HL-60 (cell line): ENCODE results near the gene PPP6R3.

Experiments
- DNase-seq, 2 experiments: peaks; one replicate each; pipeline ENCODE4 v3.0.0-alpha.2; 2010 to 2020; ENCODE audit warnings: low read depth in 1 of 2, low spot score in 1 of 2
- H3K27ac ChIP-seq: fragments of 250-450 bp; sonication (Bioruptor Pico); replicated peaks from 2 replicates; pipeline ENCODE4 v1.5.1; 2020; ENCODE audit warnings: mild to moderate bottlenecking, moderate library complexity
- H3K27me3 ChIP-seq: fragments of 250-450 bp; sonication (Bioruptor Pico); 2 replicates; pipeline ENCODE4 v1.5.1; 2021; ENCODE audit warnings: mild to moderate bottlenecking, moderate library complexity; ENCODE audit not compliant: insufficient read depth, poor library complexity, severe bottlenecking
- H3K4me3 ChIP-seq: replicated peaks from 2 replicates; pipeline ENCODE4 v1.5.1; 2011; ENCODE audit warnings: mild to moderate bottlenecking, control low read depth, low read length; ENCODE audit not compliant: insufficient read depth
- CTCF ChIP-seq: IDR thresholded peaks from one replicate; pipeline ENCODE4 v1.5.1; 2011; ENCODE audit warnings: low read length, control low read depth, inconsistent platforms; ENCODE audit not compliant: insufficient read depth
- GABPA ChIP-seq: IDR thresholded peaks from 2 replicates; pipeline ENCODE4 v1.6.1; 2012; ENCODE audit warnings: low read depth
- POLR2AphosphoS5 ChIP-seq: IDR thresholded peaks from 2 replicates; pipeline ENCODE4 v1.6.1; 2012; ENCODE audit warnings: low read depth
- REST ChIP-seq: IDR thresholded peaks from 2 replicates; pipeline ENCODE4 v1.6.1; 2012; ENCODE audit warnings: low read depth; ENCODE audit not compliant: insufficient replicate concordance
- SPI1 ChIP-seq: IDR thresholded peaks from 2 replicates; pipeline ENCODE4 v1.6.1; 2012; ENCODE audit warnings: low read depth, mild to moderate bottlenecking, borderline replicate concordance

PPP6R3 gene

GRCh38 chr11:68545796-68546195, 85.2 kb downstream of the PPP6R3 start:
- Histone ChIP-seq H3K27me3 (no peaks in the 10 kb centered on the region), H3K4me3 (no peak overlapping the region), H3K27ac (peak overlapping the region; percentile 24; the same call in 1 of the 2 replicates)
- no peak for TF ChIP-seq GABPA
- TF ChIP-seq SPI1 = no peak
- TF ChIP-seq CTCF = no peak
- no peak for TF ChIP-seq POLR2AphosphoS5
- no peak for TF ChIP-seq REST
- no peak for DNase-seq

DNA sequence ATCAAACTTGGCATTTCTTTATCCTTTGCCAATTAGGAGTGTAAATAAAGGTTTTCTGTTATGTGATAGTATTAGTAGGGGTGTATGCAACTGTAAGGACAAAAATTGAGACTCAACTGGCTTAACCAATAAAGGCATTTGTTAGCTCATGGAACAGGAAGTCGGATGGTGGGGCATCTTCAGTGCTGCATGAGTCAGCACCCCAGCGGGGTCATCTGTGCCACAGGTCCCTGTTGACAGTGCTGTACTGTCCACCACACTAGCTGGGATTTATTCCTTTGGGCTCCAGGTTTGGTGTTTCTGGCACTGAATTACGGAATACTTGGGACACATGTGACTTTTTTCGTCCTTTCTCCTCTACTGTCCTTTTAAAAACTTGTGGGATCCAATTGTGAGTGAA, 86.0 kb downstream of the PPP6R3 start:
- peak in 1 of 2 experiments; percentile 44 for DNase-seq
- no peak for TF ChIP-seq CTCF
- TF ChIP-seq SPI1 = no peak
- no peak for TF ChIP-seq REST
- no peak for TF ChIP-seq GABPA
- no peak for TF ChIP-seq POLR2AphosphoS5
- Histone ChIP-seq H3K27me3 (no peaks in the 10 kb centered on the region), H3K27ac (peak overlapping the region; percentile 24; the same call in 1 of the 2 replicates), H3K4me3 (no peak overlapping the region)

DNA sequence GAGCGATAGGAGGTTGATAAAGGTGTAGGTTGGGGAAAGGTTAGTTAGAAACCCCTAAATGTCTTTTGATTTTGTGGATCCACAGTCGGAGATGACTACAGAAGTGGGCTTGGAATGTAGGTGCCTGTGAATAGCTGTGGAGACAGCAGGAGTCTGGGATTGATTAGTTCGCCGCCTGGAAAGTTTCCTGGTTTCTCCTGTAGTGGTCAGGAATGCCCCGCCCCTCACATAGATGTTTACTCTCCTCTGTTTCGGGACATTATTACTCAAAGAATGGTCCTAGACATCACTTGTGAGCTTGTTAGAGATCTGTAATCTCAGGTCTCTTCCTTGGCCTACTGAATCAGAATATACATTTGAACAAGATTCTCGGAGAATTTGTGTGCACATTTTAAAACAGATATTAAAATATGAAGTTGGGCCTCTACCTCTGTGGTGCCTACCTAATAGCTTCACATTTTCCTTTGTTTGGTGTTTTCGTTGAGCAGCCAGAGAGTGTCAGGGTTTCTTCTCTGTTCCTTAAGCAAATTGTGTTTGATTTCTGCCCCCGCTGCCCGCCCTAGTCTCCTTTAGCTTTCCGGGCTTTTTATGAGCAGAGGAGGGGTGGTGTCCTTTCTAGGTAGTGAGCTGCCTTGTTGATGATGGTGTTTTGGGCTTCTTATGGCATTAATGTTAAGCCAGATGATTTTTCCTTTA, 89.4 kb downstream of the PPP6R3 start:
- Histone ChIP-seq H3K27me3 (no peaks in the 10 kb centered on the region), H3K27ac (peak overlapping the region; percentile 47), H3K4me3 (no peak overlapping the region)
- TF ChIP-seq SPI1 (no peak), GABPA (no peak), POLR2AphosphoS5 (no peak), CTCF (no peak), REST (no peak)
- no peak for DNase-seq
